HG02571 (cell line): ENCODE data around the gene GPR62.

Source experiments
- ATAC-seq: cut with Tn5 transposase; IDR thresholded peaks from one replicate; pipeline ENCODE4 v1.9.1; 2021; ENCODE audit warnings: mild to moderate bottlenecking, moderate library complexity; ENCODE audit not compliant: unreplicated experiment

Gene GPR62

GRCh38 chr3:51937611-51938450, 17.4 kb upstream of the GPR62 start:
- ATAC-seq: no peak

GRCh38 chr3:51938780-51939425, 16.3 kb upstream of the GPR62 start:
- ATAC-seq: no peak

- no peak for ATAC-seq
Measured at GRCh38 chr3:51940648-51941462, 14.3 kb upstream of the GPR62 start.

GRCh38 chr3:51941463-51941797, 13.8 kb upstream of the GPR62 start:
- ATAC-seq: no peak

GRCh38 chr3:51941798-51942602, 13.2 kb upstream of the GPR62 start, which contains the start of the genes PARP3 and RRP9:
TSS of gene PARP3 (plus strand) at chr3:51942363. CDS start at chr3:51943356, 993 bp downstream.
TSS of gene RRP9 (minus strand) at chr3:51941904. CDS start at chr3:51941867, 37 bp downstream.
- ATAC-seq: peak; percentile 91

- no peak for ATAC-seq
Measured at GRCh38 chr3:51942603-51943450, 12.4 kb upstream of the GPR62 start.

- no peak for ATAC-seq
Measured at GRCh38 chr3:51943451-51944391, 11.5 kb upstream of the GPR62 start.

- no peak for ATAC-seq
Measured at GRCh38 chr3:51944451-51945021, 10.6 kb upstream of the GPR62 start.

- ATAC-seq: no peak
Measured at GRCh38 chr3:51945031-51945840, 9.9 kb upstream of the GPR62 start.

- ATAC-seq: no peak
Measured at GRCh38 chr3:51945926-51946705, 9.1 kb upstream of the GPR62 start.

- no peak for ATAC-seq
Measured at GRCh38 chr3:51946796-51947195, 8.4 kb upstream of the GPR62 start.

GRCh38 chr3:51947215-51947900, 7.8 kb upstream of the GPR62 start:
- no peak for ATAC-seq

- ATAC-seq: no peak
Measured at GRCh38 chr3:51948016-51948580, 7.1 kb upstream of the GPR62 start.

GRCh38 chr3:51949121-51949520, 6.1 kb upstream of the GPR62 start:
- ATAC-seq: no peak

- no peak for ATAC-seq
Measured at GRCh38 chr3:51950899-51951298, 4.3 kb upstream of the GPR62 start.

GRCh38 chr3:51953445-51953844, 1.7 kb upstream of the GPR62 start:
- ATAC-seq: no peak
